Measurements from ENCODE around the gene PKD1. TPM values are rescaled to one million over a fixed set of nuclear protein-coding genes. Genes with fewer than 3 reads are reported as not detected.

PKD1 gene
- total and polyA plus RNA-seq, 3 donors from 2014 or later, result 83.4 to 337 (median 323) TPM

GRCh38 chr16:2090481-2090776, 45.3 kb downstream of the PKD1 start:
- intact Hi-C loops (cut with DNase I; ENCODE audit: low total_unique reads), result no loop called here
- Histone ChIP-seq H3K36me3 (ENCODE audit: low read depth, missing control alignments) (no peaks in the 10 kb centered on the region), H3K4me3 (peak overlapping the region in 1 of 2 donors; percentile 12), H3K9me3 (no peaks in the 10 kb centered on the region), H3K4me1 (no peaks in the 10 kb centered on the region), H3K27me3 (no peaks in the 10 kb centered on the region), H3K27ac (peak overlapping the region in 1 of 2 donors; percentile 24)
- TF ChIP-seq CTCF (IDR thresholded peaks at IDR 0.05), result no peak
- no peak for TF ChIP-seq POLR2A (IDR thresholded peaks at IDR 0.05)
- 86% methylated on average over 10 of the region's 14 CpGs; no CpG with 5 or more reads in 1 of the 2 donors for WGBS, 2 donors
- DNase-seq, result no peak

GRCh38 chr16:2089706-2090480, 45.8 kb downstream of the PKD1 start:
- no peak for DNase-seq
- TF ChIP-seq CTCF (IDR thresholded peaks at IDR 0.05) (no peak), POLR2A (IDR thresholded peaks at IDR 0.05) (no peak)
- no peaks in the 10 kb centered on the region for H3K9me3 ChIP-seq
- no peaks in the 10 kb centered on the region for H3K36me3 ChIP-seq (ENCODE audit: low read depth, missing control alignments)
- peak overlapping the region in 1 of 2 donors; percentile 24 for H3K27ac ChIP-seq
- H3K27me3 ChIP-seq, result no peaks in the 10 kb centered on the region
- H3K4me1 ChIP-seq, result no peaks in the 10 kb centered on the region
- peak overlapping the region in 1 of 2 donors; percentile 12 for H3K4me3 ChIP-seq
- WGBS, 2 donors, result 48 to 74% methylated on average over 13 to 33 of the region's 44 CpGs
- intact Hi-C loops (cut with DNase I; ENCODE audit: low total_unique reads), result loop anchor here (10.0 kb wide), 1 partner anchor 65 kb away; the partner anchor contains the start of gene NHERF2

- TF ChIP-seq POLR2A (IDR thresholded peaks at IDR 0.05) (no peak), CTCF (IDR thresholded peaks at IDR 0.05) (no peak)
- Histone ChIP-seq H3K4me3 (no peak overlapping the region), H3K27ac (no peak overlapping the region), H3K9me3 (no peaks in the 10 kb centered on the region), H3K4me1 (no peaks in the 10 kb centered on the region), H3K27me3 (no peaks in the 10 kb centered on the region), H3K36me3 (ENCODE audit: low read depth, missing control alignments) (no peaks in the 10 kb centered on the region)
- 85 to 86% methylated on average over 20 of the region's 20 CpGs for WGBS, 2 donors
- no peak for DNase-seq
- intact Hi-C loops (cut with DNase I; ENCODE audit: low total_unique reads), result loop anchor here (10.0 kb wide), 1 partner anchor 64 kb away; the partner anchor contains the start of gene NHERF2
These were observed 46.8 kb downstream of the PKD1 start for GRCh38 chr16:2088759-2089358.

- no peak overlapping the region for H3K27ac ChIP-seq
- no peaks in the 10 kb centered on the region for H3K27me3 ChIP-seq
- intact Hi-C loops (cut with DNase I; ENCODE audit: low total_unique reads), result loop anchor here (10.0 kb wide), 1 partner anchor 63 kb away; the partner anchor contains the start of gene NHERF2
- no peak overlapping the region for H3K4me3 ChIP-seq
- H3K4me1 ChIP-seq, result no peaks in the 10 kb centered on the region
- 86 to 93% methylated on average over 11 to 40 of the region's 41 CpGs for WGBS, 2 donors
- no peaks in the 10 kb centered on the region for H3K9me3 ChIP-seq
- TF ChIP-seq POLR2A (IDR thresholded peaks at IDR 0.05) (no peak), CTCF (IDR thresholded peaks at IDR 0.05) (no peak)
- no peak for DNase-seq
- H3K36me3 ChIP-seq (ENCODE audit: low read depth, missing control alignments), result no peaks in the 10 kb centered on the region
These were observed 47.7 kb downstream of the PKD1 start for GRCh38 chr16:2087748-2088631.
